Esophagus (tissue), 2 donors: ENCODE measurements around the gene LCLAT1. TPM values are rescaled to one million over a fixed set of nuclear protein-coding genes. Genes with fewer than 3 reads are reported as not detected.
"Not testable (repeated sequence)": the region's sequence is repeated elsewhere in the genome, so short reads cannot be mapped to it uniquely, and the experiment has no call there.

Experiments
- H3K27ac ChIP-seq, 2 donors: one replicate each; pipeline ENCODE4 v1.5.1; 2013; ENCODE audit warnings: low read depth in 2 of 2, mild to moderate bottlenecking in 2 of 2, inconsistent platforms in 1 of 2, low read length in 1 of 2, moderate library complexity in 1 of 2
- H3K27me3 ChIP-seq, 2 donors: one replicate each; pipeline ENCODE4 v1.6.1; 2013; ENCODE audit warnings: low read length in 2 of 2, control low read depth in 1 of 2, mild to moderate bottlenecking in 1 of 2; ENCODE audit not compliant: insufficient read depth in 2 of 2, control insufficient read depth in 1 of 2
- H3K36me3 ChIP-seq, 2 donors: one replicate each; pipeline ENCODE4 v1.6.1; 2013; ENCODE audit warnings: low read length in 1 of 2; ENCODE audit not compliant: control insufficient read depth in 2 of 2, insufficient read depth in 2 of 2
- H3K4me1 ChIP-seq, 2 donors: one replicate each; pipeline ENCODE4 v1.6.1; 2013; ENCODE audit warnings: low read length in 1 of 2; ENCODE audit not compliant: control insufficient read depth in 2 of 2, insufficient read depth in 2 of 2
- H3K4me3 ChIP-seq, 2 donors: one replicate each; pipeline ENCODE4 v1.5.1; 2013; ENCODE audit warnings: low read length in 2 of 2, mild to moderate bottlenecking in 2 of 2, low read depth in 1 of 2, moderate library complexity in 1 of 2
- H3K9me3 ChIP-seq, 2 donors: one replicate each; pipeline ENCODE4 v1.6.1; 2013; ENCODE audit warnings: mild to moderate bottlenecking in 2 of 2, low read depth in 1 of 2, low read length in 1 of 2, moderate library complexity in 1 of 2; ENCODE audit not compliant: control insufficient read depth in 2 of 2, insufficient read depth in 1 of 2
- WGBS, 2 donors: extraction: QIAGEN DNeasy Blood & Tissue Kit; methylation state at CpG; one replicate each; pipeline ENCODE4 v1.1.7; 2013; 5-methylcytosine and 5-hydroxymethylcytosine counted together
- polyA plus RNA-seq, 2 donors: library from polyadenylated mRNA; stranded (reverse); fragments of 200-250 nt; gene quantifications; one replicate each; pipeline ENCODE4 v1.2.3, GENCODE V29; 2013
- donor health status: healthy with polysubstance abuse.
- donor health status: Bipolar disorder and iron deficiency.

The LCLAT1 gene
- polyA plus RNA-seq, 2 donors, result 1.6 to 2.0 TPM

- Histone ChIP-seq H3K4me1 (no peaks in the 10 kb centered on the region), H3K27me3 (no peaks in the 10 kb centered on the region), H3K36me3 (no peaks in the 10 kb centered on the region), H3K4me3 (no peak overlapping the region), H3K27ac (no peak overlapping the region), H3K9me3 (no peaks in the 10 kb centered on the region)
- 91 to 97% methylated on average over 4 of the region's 4 CpGs for WGBS, 2 donors
Observed at GRCh38 chr2:30633039-30633438, 186.0 kb downstream of the LCLAT1 start.

- no peaks in the 10 kb centered on the region for H3K4me1 ChIP-seq
- H3K27me3 ChIP-seq, result no peaks in the 10 kb centered on the region
- 89 to 90% methylated on average over 1 of the region's 1 CpG for WGBS, 2 donors
- H3K9me3 ChIP-seq, result no peaks in the 10 kb centered on the region
- peaks cover 2 to 3% of the 10 kb centered on the region in 2 donors for H3K36me3 ChIP-seq
- H3K4me3 ChIP-seq, result no peak overlapping the region
- H3K27ac ChIP-seq, result no peak overlapping the region
Observed at GRCh38 chr2:30636311-30636710, 189.3 kb downstream of the LCLAT1 start.

- Histone ChIP-seq H3K27ac (no peak overlapping the region), H3K4me3 (no peak overlapping the region), H3K36me3 (peaks cover 2 to 3% of the 10 kb centered on the region in 2 donors), H3K9me3 (no peaks in the 10 kb centered on the region), H3K27me3 (no peaks in the 10 kb centered on the region), H3K4me1 (no peaks in the 10 kb centered on the region)
- WGBS, 2 donors, result 90% methylated on average over 5 of the region's 5 CpGs
Observed at GRCh38 chr2:30639836-30640235, 192.8 kb downstream of the LCLAT1 start.

GRCh38 chr2:30641765-30642345, 194.8 kb downstream of the LCLAT1 start:
- 47 to 64% methylated on average over 3 of the region's 3 CpGs for WGBS, 2 donors
- Histone ChIP-seq H3K9me3 (no peaks in the 10 kb centered on the region), H3K27me3 (no peaks in the 10 kb centered on the region), H3K4me1 (no peaks in the 10 kb centered on the region), H3K4me3 (no peak overlapping the region), H3K27ac (no peak overlapping the region), H3K36me3 (peaks cover 2 to 3% of the 10 kb centered on the region in 2 donors)

- not testable (repeated sequence) for H3K4me1 ChIP-seq, H3K27ac ChIP-seq, H3K27me3 ChIP-seq, H3K4me3 ChIP-seq, H3K9me3 ChIP-seq, H3K36me3 ChIP-seq
- WGBS, 2 donors, result 80 to 90% methylated on average over 3 of the region's 4 CpGs
Observed at GRCh38 chr2:30643013-30643412, 196.0 kb downstream of the LCLAT1 start.

- Histone ChIP-seq H3K4me3 (no peak overlapping the region), H3K27me3 (no peaks in the 10 kb centered on the region), H3K36me3 (peaks cover 2 to 3% of the 10 kb centered on the region in 2 donors), H3K9me3 (no peaks in the 10 kb centered on the region), H3K27ac (no peak overlapping the region), H3K4me1 (no peaks in the 10 kb centered on the region)
- WGBS, 2 donors, result 59 to 68% methylated on average over 3 of the region's 3 CpGs
Observed at GRCh38 chr2:30643674-30644073, 196.6 kb downstream of the LCLAT1 start.

- Histone ChIP-seq H3K4me3 (no peak overlapping the region), H3K4me1 (no peaks in the 10 kb centered on the region), H3K36me3 (peaks cover 2 to 3% of the 10 kb centered on the region in 2 donors), H3K9me3 (no peaks in the 10 kb centered on the region), H3K27me3 (no peaks in the 10 kb centered on the region), H3K27ac (no peak overlapping the region)
- 96% methylated on average over 3 of the region's 3 CpGs for WGBS, 2 donors
Observed at GRCh38 chr2:30645081-30645744, 198.2 kb downstream of the LCLAT1 start.

GRCh38 chr2:30645745-30646119, 198.7 kb downstream of the LCLAT1 start:
- no peaks in the 10 kb centered on the region for H3K27me3 ChIP-seq
- H3K9me3 ChIP-seq, result no peaks in the 10 kb centered on the region
- WGBS, 2 donors, result 91 to 93% methylated on average over 3 of the region's 3 CpGs
- H3K27ac ChIP-seq, result no peak overlapping the region
- H3K36me3 ChIP-seq, result peaks cover 2% of the 10 kb centered on the region in 2 donors
- H3K4me1 ChIP-seq, result no peaks in the 10 kb centered on the region
- H3K4me3 ChIP-seq, result no peak overlapping the region

GRCh38 chr2:30647752-30648457, 200.9 kb downstream of the LCLAT1 start:
- Histone ChIP-seq H3K36me3 (no peaks in the 10 kb centered on the region), H3K4me3 (no peak overlapping the region), H3K9me3 (no peaks in the 10 kb centered on the region), H3K27me3 (no peaks in the 10 kb centered on the region), H3K27ac (no peak overlapping the region), H3K4me1 (no peaks in the 10 kb centered on the region)
- WGBS, 2 donors, result 85 to 91% methylated on average over 11 of the region's 11 CpGs
